AG04449 (cell line): ENCODE measurements around the gene CDK12.
"Not testable (repeated sequence)": the region's sequence is repeated elsewhere in the genome, so short reads cannot be mapped to it uniquely, and the experiment has no call there.

Experiments
- CTCF ChIA-PET: fragments of 350-600 bp; formaldehyde crosslinking; extraction: SDS; loops from one replicate; lab custom pipeline; 2021; ENCODE audit warnings: antibody characterized with exemption; lab: Yijun Ruan, JAX
- POLR2A ChIA-PET: fragments of 400-600, 350-600 bp; formaldehyde crosslinking; extraction: SDS; loops from one replicate; lab custom pipeline; 2020; ENCODE audit warnings: antibody characterized with exemption, inconsistent platforms; lab: Yijun Ruan, JAX
- DNase-seq: peaks from one replicate; pipeline ENCODE4 v3.0.0-alpha.2; 2010; ENCODE audit warnings: low read depth, low spot score
- H3K4me3 ChIP-seq: 2 replicates; pipeline ENCODE4 v1.5.1; 2011; ENCODE audit warnings: low read depth, mild to moderate bottlenecking, control low read depth, low read length
- CTCF ChIP-seq: IDR thresholded peaks from one replicate; pipeline ENCODE4 v1.5.1; 2011; ENCODE audit warnings: mild to moderate bottlenecking, moderate library complexity, low read length, control low read depth, inconsistent platforms; ENCODE audit not compliant: insufficient read depth; ENCODE audit errors: missing control alignments

CDK12 gene

GRCh38 chr17:39461113-39461925, at the start of gene CDK12:
TSS of gene CDK12 (plus strand) at chr17:39461486. CDS start at chr17:39462072, 586 bp downstream.
- DNase-seq: peak; percentile 94
- peak within 1 kb of the TSS; percentile 98 for H3K4me3 ChIP-seq
- ChIA-PET POLR2A (interaction anchor here (0.6 to 2.4 kb wide), 7 partner anchors 11 to 226 kb away, joined by 3 to 43 read pairs (median 3); partner anchors contain the start of genes MED1 and PGAP3), CTCF (interaction anchor here (0.6 to 2.4 kb wide), 5 partner anchors 10 to 209 kb away, joined by 3 to 11 read pairs (median 5); partner anchors contain the start of gene MED1)
- TF ChIP-seq CTCF: no peak

GRCh38 chr17:39416141-39416540, 45.1 kb upstream of the CDK12 start:
- ChIA-PET CTCF (interaction anchor here (0.7 kb wide), 1 partner anchor 135 kb away, joined by 3 read pairs; no protein-coding TSS in a partner anchor), POLR2A (no interaction called here)
- no peak for DNase-seq

GRCh38 chr17:39429600-39429999, 31.7 kb upstream of the CDK12 start:
- POLR2A ChIA-PET: no interaction called here

More at GRCh38 chr17:39416141-39416540, 45.1 kb upstream of the CDK12 start:
- TF ChIP-seq CTCF: no peak
- H3K4me3 ChIP-seq: no peak overlapping the region

GRCh38 chr17:39439868-39440267, 21.4 kb upstream of the CDK12 start:
- POLR2A ChIA-PET, H3K4me3 ChIP-seq, DNase-seq: not testable (repeated sequence)
- CTCF ChIA-PET: interaction anchor here (1.0 kb wide), 1 partner anchor 169 kb away, joined by 3 read pairs; no protein-coding TSS in a partner anchor

More at GRCh38 chr17:39429600-39429999, 31.7 kb upstream of the CDK12 start:
- DNase-seq: no peak
- no peak for TF ChIP-seq CTCF
- no peak overlapping the region for H3K4me3 ChIP-seq
- CTCF ChIA-PET: interaction anchor here (0.7 to 1.8 kb wide), 3 partner anchors 12 to 192 kb away, joined by 3 to 5 read pairs (median 3); no protein-coding TSS in a partner anchor

GRCh38 chr17:39443326-39443725, 18.0 kb upstream of the CDK12 start:
- H3K4me3 ChIP-seq: no peak overlapping the region
- DNase-seq: no peak
- CTCF ChIA-PET: no interaction called here
- TF ChIP-seq CTCF: no peak
- POLR2A ChIA-PET: no interaction called here

GRCh38 chr17:39447561-39447960, 13.7 kb upstream of the CDK12 start:
- no peak for DNase-seq
- CTCF ChIA-PET: no interaction called here
- no peak overlapping the region for H3K4me3 ChIP-seq
- TF ChIP-seq CTCF: no peak
- POLR2A ChIA-PET: no interaction called here
